HepG2 (cell line): ENCODE results near the gene BTBD8. TPM values are rescaled to one million over a fixed set of nuclear protein-coding genes. Genes with fewer than 3 reads are reported as not detected.
A peak's percentile ranks its signal among the peaks of the same experiment; 100 is the strongest.

ENCODE experiments used
- AHR ChIP-seq: IDR thresholded peaks from 2 replicates; pipeline ENCODE4 v1.6.1; 2018; ENCODE audit warnings: missing genetic modification reagents, missing compliant biosample characterization
- HES4 ChIP-seq: sonication (generic); formaldehyde crosslinking; IDR thresholded peaks from 2 replicates; pipeline ENCODE4 v1.9.0; 2021; ENCODE audit warnings: mild to moderate bottlenecking, missing genetic modification reagents, borderline replicate concordance
- HMGXB4 ChIP-seq, 2 experiments: sonication (generic) in 1 of 2; formaldehyde crosslinking in 1 of 2; IDR thresholded peaks; 2 replicates each; pipeline versions ENCODE4 v1.4.0 to v1.6.1; 2018 to 2020; ENCODE audit warnings: missing genetic modification reagents in 2 of 2, borderline replicate concordance in 1 of 2, low read depth in 1 of 2, mild to moderate bottlenecking in 1 of 2, missing biosample characterization in 1 of 2
- NFE2L1 ChIP-seq: sonication (generic); formaldehyde crosslinking; IDR thresholded peaks from 2 replicates; pipeline ENCODE4 v1.4.0; 2020; ENCODE audit warnings: missing genetic modification reagents, mild to moderate bottlenecking, borderline replicate concordance
- PREB ChIP-seq: sonication (generic); formaldehyde crosslinking; IDR thresholded peaks from 2 replicates; pipeline ENCODE4 v1.4.0; 2020; ENCODE audit warnings: missing genetic modification reagents
- TRIM24 ChIP-seq: sonication (generic); formaldehyde crosslinking; IDR thresholded peaks from 2 replicates; pipeline ENCODE4 v1.8.0; 2022; ENCODE audit warnings: mild to moderate bottlenecking, missing genetic modification reagents
- WIZ ChIP-seq: sonication (generic); formaldehyde crosslinking; IDR thresholded peaks from 2 replicates; pipeline ENCODE4 v1.5.1; 2020; ENCODE audit warnings: mild to moderate bottlenecking, missing genetic modification reagents
- ZBTB46 ChIP-seq: sonication (generic); formaldehyde crosslinking; IDR thresholded peaks from 2 replicates; pipeline ENCODE4 v1.4.0; 2020; ENCODE audit warnings: mild to moderate bottlenecking, missing genetic modification reagents, borderline replicate concordance
- ZFP41 ChIP-seq: sonication (generic); formaldehyde crosslinking; IDR thresholded peaks from 2 replicates; pipeline ENCODE4 v1.4.0; 2020; ENCODE audit warnings: mild to moderate bottlenecking, missing genetic modification reagents, borderline replicate concordance
- ZNF543 ChIP-seq: sonication (generic); formaldehyde crosslinking; IDR thresholded peaks from 2 replicates; pipeline ENCODE4 v1.4.0; 2020; ENCODE audit warnings: mild to moderate bottlenecking, missing genetic modification reagents
- ZNF850 ChIP-seq: sonication (generic); formaldehyde crosslinking; conservative IDR thresholded peaks from 2 replicates; pipeline ENCODE4 v1.9.0; 2021; ENCODE audit warnings: mild to moderate bottlenecking, missing genetic modification reagents
- polyA plus RNA-seq, 8 experiments: library from polyadenylated mRNA; depleted of rRNA in 3 of 8; stranded (reverse) in 7 of 8; unstranded in 1 of 8; fragments of >200 nt; fragmentation: Illumina TruSeq in 4 of 8; extraction: Trizol in 4 of 8; gene quantifications; 2 replicates each; pipeline versions ENCODE4 v1.2.1 to v1.2.3, GENCODE V29; 2011 to 2016; ENCODE audit warnings: low read depth in 4 of 8, missing spikeins in 1 of 8, mixed read lengths in 1 of 8; ENCODE audit not compliant: insufficient read depth in 1 of 8
- total RNA-seq, 5 experiments: library from RNA; depleted of rRNA; stranded (reverse); fragments of >200 nt; fragmentation: Illumina TruSeq; extraction: Trizol; gene quantifications; 2 replicates each; pipeline ENCODE4 v1.2.3, GENCODE V29; 2016; ENCODE audit warnings: low read depth in 1 of 5
- TF ChIP-seq, protein P1 (sequence below), 2 experiments: sonication (generic) in 1 of 2; formaldehyde crosslinking in 1 of 2; IDR thresholded peaks; 2 replicates each; pipeline versions ENCODE4 v1.6.1 to v1.9.0; 2014 to 2022; ENCODE audit warnings: antibody characterized with exemption in 1 of 2, borderline replicate concordance in 1 of 2, inconsistent platforms in 1 of 2, low read depth in 1 of 2, missing genetic modification reagents in 1 of 2
- TF ChIP-seq, protein P2 (sequence below): sonication (generic); formaldehyde crosslinking; IDR thresholded peaks from 2 replicates; pipeline ENCODE4 v1.8.1; 2023; ENCODE audit warnings: mild to moderate bottlenecking, missing genetic modification reagents
- TF ChIP-seq, protein P3 (sequence below): sonication (generic); IDR thresholded peaks from 2 replicates; pipeline ENCODE4 v1.6.1; 2016; ENCODE audit warnings: low read depth, borderline replicate concordance

Gene BTBD8
- total and polyA plus RNA-seq, 2 of the 13 experiments (the other 11 are each of a cell fraction or from before 2014, with no cell fraction given) = 0.41 to 1.8 TPM

- no peak for TF ChIP-seq ZBTB46 (CRISPR knock-in tag)
- TF ChIP-seq ZNF543 (CRISPR knock-in tag) = 0 out of 2 replicates have a peak, but pooled peaks have one; percentile 20
- no peak for TF ChIP-seq ZFP41 (CRISPR knock-in tag)
- no peak for TF ChIP-seq HES4
- TF ChIP-seq NFE2L1 = no peak
- TF ChIP-seq WIZ (CRISPR knock-in tag) = 0 out of 2 replicates have a peak, but pooled peaks have one; percentile 51
- TF ChIP-seq, protein P1, sequence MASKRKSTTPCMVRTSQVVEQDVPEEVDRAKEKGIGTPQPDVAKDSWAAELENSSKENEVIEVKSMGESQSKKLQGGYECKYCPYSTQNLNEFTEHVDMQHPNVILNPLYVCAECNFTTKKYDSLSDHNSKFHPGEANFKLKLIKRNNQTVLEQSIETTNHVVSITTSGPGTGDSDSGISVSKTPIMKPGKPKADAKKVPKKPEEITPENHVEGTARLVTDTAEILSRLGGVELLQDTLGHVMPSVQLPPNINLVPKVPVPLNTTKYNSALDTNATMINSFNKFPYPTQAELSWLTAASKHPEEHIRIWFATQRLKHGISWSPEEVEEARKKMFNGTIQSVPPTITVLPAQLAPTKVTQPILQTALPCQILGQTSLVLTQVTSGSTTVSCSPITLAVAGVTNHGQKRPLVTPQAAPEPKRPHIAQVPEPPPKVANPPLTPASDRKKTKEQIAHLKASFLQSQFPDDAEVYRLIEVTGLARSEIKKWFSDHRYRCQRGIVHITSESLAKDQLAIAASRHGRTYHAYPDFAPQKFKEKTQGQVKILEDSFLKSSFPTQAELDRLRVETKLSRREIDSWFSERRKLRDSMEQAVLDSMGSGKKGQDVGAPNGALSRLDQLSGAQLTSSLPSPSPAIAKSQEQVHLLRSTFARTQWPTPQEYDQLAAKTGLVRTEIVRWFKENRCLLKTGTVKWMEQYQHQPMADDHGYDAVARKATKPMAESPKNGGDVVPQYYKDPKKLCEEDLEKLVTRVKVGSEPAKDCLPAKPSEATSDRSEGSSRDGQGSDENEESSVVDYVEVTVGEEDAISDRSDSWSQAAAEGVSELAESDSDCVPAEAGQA (IDR thresholded peaks at IDR 0.05; ENCODE audit: low read depth) = no peak
- TF ChIP-seq, protein P1 (CRISPR knock-in tag; IDR thresholded peaks at IDR 0.05; ENCODE audit: borderline replicate concordance) = no peak
- TF ChIP-seq HMGXB4 (CRISPR knock-in tag; IDR thresholded peaks at IDR 0.05; ENCODE audit: borderline replicate concordance in 1 of 2, low read depth in 1 of 2) = peak in 1 of 2 experiments; percentile 63; a peak in 3 of 4 replicates
- no peak for TF ChIP-seq AHR (CRISPR knock-in tag)
- no peak for TF ChIP-seq ZNF850
- TF ChIP-seq, protein P2, sequence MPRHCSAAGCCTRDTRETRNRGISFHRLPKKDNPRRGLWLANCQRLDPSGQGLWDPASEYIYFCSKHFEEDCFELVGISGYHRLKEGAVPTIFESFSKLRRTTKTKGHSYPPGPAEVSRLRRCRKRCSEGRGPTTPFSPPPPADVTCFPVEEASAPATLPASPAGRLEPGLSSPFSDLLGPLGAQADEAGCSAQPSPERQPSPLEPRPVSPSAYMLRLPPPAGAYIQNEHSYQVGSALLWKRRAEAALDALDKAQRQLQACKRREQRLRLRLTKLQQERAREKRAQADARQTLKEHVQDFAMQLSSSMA (CRISPR knock-in tag) = no peak
- TF ChIP-seq, protein P3, sequence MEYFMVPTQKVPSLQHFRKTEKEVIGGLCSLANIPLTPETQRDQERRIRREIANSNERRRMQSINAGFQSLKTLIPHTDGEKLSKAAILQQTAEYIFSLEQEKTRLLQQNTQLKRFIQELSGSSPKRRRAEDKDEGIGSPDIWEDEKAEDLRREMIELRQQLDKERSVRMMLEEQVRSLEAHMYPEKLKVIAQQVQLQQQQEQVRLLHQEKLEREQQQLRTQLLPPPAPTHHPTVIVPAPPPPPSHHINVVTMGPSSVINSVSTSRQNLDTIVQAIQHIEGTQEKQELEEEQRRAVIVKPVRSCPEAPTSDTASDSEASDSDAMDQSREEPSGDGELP = peak; percentile 12; the same call in 1 of the 2 replicates
- TF ChIP-seq PREB (CRISPR knock-in tag) = no peak
- TF ChIP-seq TRIM24 (CRISPR knock-in tag) = no peak
Observed at GRCh38 chr1:92080128-92080985, at the start of gene BTBD8 (continued).
